ENCODE measurements around the gene TKT.

Gene TKT

GRCh38 chr3:53288214-53288613, 32.4 kb upstream of the TKT start:
- no peak for TF ChIP-seq GABPA (IDR thresholded peaks at IDR 0.05; ENCODE audit: low read depth)
- TF ChIP-seq REST (IDR thresholded peaks at IDR 0.05; ENCODE audit: insufficient replicate concordance, low read depth) = no peak
- no peak for TF ChIP-seq POLR2AphosphoS5 (IDR thresholded peaks at IDR 0.05; ENCODE audit: low read depth)
- TF ChIP-seq CTCF (IDR thresholded peaks at IDR 0.05; ENCODE audit: insufficient read depth, low read length) = no peak
- no peak for TF ChIP-seq SPI1 (IDR thresholded peaks at IDR 0.05; ENCODE audit: borderline replicate concordance, low read depth)
- no peak for DNase-seq (ENCODE audit: low read depth in 1 of 2, low spot score in 1 of 2)
- Histone ChIP-seq H3K27me3 (ENCODE audit: insufficient read depth, poor library complexity, severe bottlenecking) (no peaks in the 10 kb centered on the region), H3K4me3 (replicated peaks; ENCODE audit: insufficient read depth, low read length) (no peak overlapping the region), H3K27ac (replicated peaks) (no peak overlapping the region)

- DNase-seq (ENCODE audit: low read depth in 1 of 2, low spot score in 1 of 2) = no peak
- TF ChIP-seq CTCF (IDR thresholded peaks at IDR 0.05; ENCODE audit: insufficient read depth, low read length) (no peak), GABPA (IDR thresholded peaks at IDR 0.05; ENCODE audit: low read depth) (no peak), SPI1 (IDR thresholded peaks at IDR 0.05; ENCODE audit: borderline replicate concordance, low read depth) (no peak), POLR2AphosphoS5 (IDR thresholded peaks at IDR 0.05; ENCODE audit: low read depth) (no peak), REST (IDR thresholded peaks at IDR 0.05; ENCODE audit: insufficient replicate concordance, low read depth) (no peak)
- Histone ChIP-seq H3K4me3 (replicated peaks; ENCODE audit: insufficient read depth, low read length) (no peak overlapping the region), H3K27me3 (ENCODE audit: insufficient read depth, poor library complexity, severe bottlenecking) (no peaks in the 10 kb centered on the region), H3K27ac (replicated peaks) (no peak overlapping the region)
These were observed 31.4 kb upstream of the TKT start for GRCh38 chr3:53287131-53287629.

GRCh38 chr3:53286727-53287126, 30.9 kb upstream of the TKT start:
- no peaks in the 10 kb centered on the region for H3K27me3 ChIP-seq (ENCODE audit: insufficient read depth, poor library complexity, severe bottlenecking)
- no peak overlapping the region for H3K27ac ChIP-seq (replicated peaks)
- TF ChIP-seq REST (IDR thresholded peaks at IDR 0.05; ENCODE audit: insufficient replicate concordance, low read depth) (no peak), CTCF (IDR thresholded peaks at IDR 0.05; ENCODE audit: insufficient read depth, low read length) (no peak), GABPA (IDR thresholded peaks at IDR 0.05; ENCODE audit: low read depth) (no peak)
- no peak for DNase-seq (ENCODE audit: low read depth in 1 of 2, low spot score in 1 of 2)
- no peak overlapping the region for H3K4me3 ChIP-seq (replicated peaks; ENCODE audit: insufficient read depth, low read length)

Data from HL-60 (cell line).